Endothelial cell (in vitro differentiated cells): ENCODE data around the gene RBBP8. TPM values are rescaled to one million over a fixed set of nuclear protein-coding genes. Genes with fewer than 3 reads are reported as not detected.

Experiments used
- DNase-seq: peaks from one replicate; pipeline ENCODE4 v3.0.0; 2021; ENCODE audit warnings: low spot score
- H3K27ac Mint-ChIP-seq: one replicate; pipeline ENCODE4 v1.8.0; 2021; ENCODE audit warnings: mixed read lengths, inconsistent platforms; ENCODE audit not compliant: unreplicated experiment
- H3K27me3 Mint-ChIP-seq: one replicate; pipeline ENCODE4 v1.8.0; 2021; ENCODE audit warnings: mild to moderate bottlenecking, moderate library complexity, mixed read lengths, inconsistent platforms; ENCODE audit not compliant: unreplicated experiment
- H3K36me3 Mint-ChIP-seq: one replicate; pipeline ENCODE4 v1.8.0; 2021; ENCODE audit warnings: mild to moderate bottlenecking, low read depth, mixed read lengths, inconsistent platforms; ENCODE audit not compliant: unreplicated experiment
- H3K4me1 Mint-ChIP-seq: one replicate; pipeline ENCODE4 v1.8.0; 2021; ENCODE audit warnings: mild to moderate bottlenecking, mixed read lengths, inconsistent platforms; ENCODE audit not compliant: unreplicated experiment
- H3K4me3 Mint-ChIP-seq: one replicate; pipeline ENCODE4 v1.8.0; 2021; ENCODE audit warnings: mild to moderate bottlenecking, mixed read lengths, inconsistent platforms; ENCODE audit not compliant: unreplicated experiment
- H3K9me3 Mint-ChIP-seq: one replicate; pipeline ENCODE4 v1.8.0; 2021; ENCODE audit warnings: mixed read lengths, inconsistent platforms; ENCODE audit not compliant: unreplicated experiment
- CTCF ChIP-seq: fragments of 200-600 bp; sonication (generic); IDR thresholded peaks from one replicate; pipeline ENCODE4 v1.5.0; 2021; ENCODE audit warnings: antibody characterized with exemption; ENCODE audit not compliant: unreplicated experiment
- total RNA-seq: library from RNA; stranded (reverse); fragmentation: NEBNext Ultra II Directional; extraction: Animal tissue kit (Norgen Biotek cat#: 25700); gene quantifications from one replicate; pipeline ENCODE4 v1.2.1, GENCODE V29; 2021; ENCODE audit not compliant: unreplicated experiment

RBBP8 gene
- total RNA-seq, 1 donor from 2014 or later, result 27.0 TPM

- Mint-ChIP-seq H3K27ac (no peak overlapping the region), H3K27me3 (no peaks in the 10 kb centered on the region), H3K9me3 (no peaks in the 10 kb centered on the region), H3K36me3 (peaks cover 7% of the 10 kb centered on the region), H3K4me1 (no peaks in the 10 kb centered on the region), H3K4me3 (no peak overlapping the region)
- no peak for DNase-seq
- TF ChIP-seq CTCF, result no peak
These were observed 128.9 kb downstream of the RBBP8 start for GRCh38 chr18:23062011-23062410.

- Mint-ChIP-seq H3K36me3 (peaks cover 10% of the 10 kb centered on the region), H3K4me1 (no peaks in the 10 kb centered on the region), H3K4me3 (no peak overlapping the region), H3K27me3 (no peaks in the 10 kb centered on the region), H3K9me3 (no peaks in the 10 kb centered on the region), H3K27ac (no peak overlapping the region)
- no peak for DNase-seq
- TF ChIP-seq CTCF, result no peak
These were observed 130.4 kb downstream of the RBBP8 start for GRCh38 chr18:23063502-23063901.

- TF ChIP-seq CTCF, result no peak
- no peak for DNase-seq
- Mint-ChIP-seq H3K4me3 (no peak overlapping the region), H3K27ac (no peak overlapping the region), H3K36me3 (peaks cover 10% of the 10 kb centered on the region), H3K9me3 (no peaks in the 10 kb centered on the region), H3K4me1 (no peaks in the 10 kb centered on the region), H3K27me3 (no peaks in the 10 kb centered on the region)
These were observed 132.2 kb downstream of the RBBP8 start for GRCh38 chr18:23065234-23065806.

GRCh38 chr18:23066060-23066459 lies 132.9 kb downstream of the RBBP8 start:
- Mint-ChIP-seq H3K36me3 (peaks cover 10% of the 10 kb centered on the region), H3K4me1 (no peaks in the 10 kb centered on the region), H3K27ac (no peak overlapping the region), H3K4me3 (no peak overlapping the region), H3K27me3 (peaks cover 1% of the 10 kb centered on the region), H3K9me3 (no peaks in the 10 kb centered on the region)
- no peak for TF ChIP-seq CTCF
- no peak for DNase-seq

- TF ChIP-seq CTCF, result no peak
- no peak for DNase-seq
- Mint-ChIP-seq H3K27ac (no peak overlapping the region), H3K4me1 (no peaks in the 10 kb centered on the region), H3K4me3 (no peak overlapping the region), H3K27me3 (peaks cover 3% of the 10 kb centered on the region), H3K36me3 (peaks cover 10% of the 10 kb centered on the region), H3K9me3 (no peaks in the 10 kb centered on the region)
These were observed 133.4 kb downstream of the RBBP8 start for GRCh38 chr18:23066504-23067039.
